HG03575 (cell line): ENCODE results near the gene OR1Q1.
"Not testable (repeated sequence)": the region's sequence is repeated elsewhere in the genome, so short reads cannot be mapped to it uniquely, and the experiment has no call there.

Experiments used
- ATAC-seq: cut with Tn5 transposase; IDR thresholded peaks from one replicate; pipeline ENCODE4 v1.9.1; 2021; ENCODE audit not compliant: unreplicated experiment, insufficient number of reproducible peaks, low FRiP score; ENCODE audit errors: extremely low read depth

OR1Q1 gene, protein sequence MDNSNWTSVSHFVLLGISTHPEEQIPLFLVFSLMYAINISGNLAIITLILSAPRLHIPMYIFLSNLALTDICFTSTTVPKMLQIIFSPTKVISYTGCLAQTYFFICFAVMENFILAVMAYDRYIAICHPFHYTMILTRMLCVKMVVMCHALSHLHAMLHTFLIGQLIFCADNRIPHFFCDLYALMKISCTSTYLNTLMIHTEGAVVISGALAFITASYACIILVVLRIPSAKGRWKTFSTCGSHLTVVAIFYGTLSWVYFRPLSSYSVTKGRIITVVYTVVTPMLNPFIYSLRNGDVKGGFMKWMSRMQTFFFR

DNA sequence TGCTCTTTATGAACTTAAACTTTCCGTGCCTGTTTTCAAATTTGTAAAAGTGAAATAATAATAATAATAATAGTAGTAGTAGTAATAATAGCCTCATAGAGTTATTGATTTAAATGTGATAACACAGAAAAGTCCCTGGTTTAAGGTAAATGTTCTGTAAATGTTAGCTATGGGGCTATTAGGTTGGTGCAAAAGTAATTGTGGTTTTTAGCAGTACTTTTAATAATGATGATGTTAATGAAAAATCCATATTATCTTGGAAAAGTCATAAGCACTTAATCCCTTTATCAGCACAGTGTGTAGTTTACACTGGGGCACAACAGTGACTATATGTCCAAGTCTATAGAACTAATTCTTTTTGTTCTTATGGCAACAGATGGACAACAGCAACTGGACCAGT, at the start of gene OR1Q1:
Gene OR1Q1, plus strand, starts transcription at position 377 of the 400 bp plus-strand sequence. Its CDS starts 0 bp downstream, at position 377.
- ATAC-seq = no peak

DNA sequence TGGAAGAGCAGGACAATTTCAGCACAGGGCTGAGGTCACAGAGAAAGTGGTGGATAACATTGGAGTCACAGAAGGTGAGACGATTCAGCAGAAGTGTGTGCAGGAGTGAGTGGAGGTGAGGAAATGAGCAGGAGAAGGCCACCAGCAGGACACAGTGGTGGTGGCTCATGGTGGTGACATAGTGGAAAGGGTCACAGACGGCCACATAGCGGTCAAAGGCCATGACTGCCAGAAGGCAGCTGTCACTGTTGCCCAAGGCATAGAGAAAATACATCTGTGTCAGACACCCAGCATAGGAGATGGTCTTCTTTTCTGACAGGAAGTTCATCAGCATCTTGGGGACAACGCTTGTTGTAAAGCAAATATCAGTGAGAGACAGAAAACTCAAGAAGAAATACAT, 46.6 kb upstream of the OR1Q1 start:
- ATAC-seq = no peak

DNA sequence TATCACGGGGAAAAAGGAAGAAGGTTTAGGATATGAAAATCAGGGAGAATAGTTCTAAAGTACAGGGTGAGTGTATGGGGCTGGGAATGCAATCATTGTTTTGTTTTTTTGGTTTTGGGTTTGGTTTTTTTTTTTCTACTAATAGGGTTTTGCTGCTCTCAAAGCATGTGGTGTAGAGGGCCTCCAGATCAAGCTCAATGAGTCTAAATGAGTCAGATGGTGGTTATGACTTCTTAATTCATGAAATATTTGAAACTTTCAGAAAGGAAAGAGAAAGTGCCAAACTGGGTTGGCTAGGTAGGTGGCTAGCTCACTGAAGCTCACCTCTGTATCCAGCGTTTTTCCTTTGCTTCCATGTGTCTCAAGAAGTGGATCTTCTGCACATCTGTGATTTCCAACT, 42.1 kb upstream of the OR1Q1 start:
- no peak for ATAC-seq

DNA sequence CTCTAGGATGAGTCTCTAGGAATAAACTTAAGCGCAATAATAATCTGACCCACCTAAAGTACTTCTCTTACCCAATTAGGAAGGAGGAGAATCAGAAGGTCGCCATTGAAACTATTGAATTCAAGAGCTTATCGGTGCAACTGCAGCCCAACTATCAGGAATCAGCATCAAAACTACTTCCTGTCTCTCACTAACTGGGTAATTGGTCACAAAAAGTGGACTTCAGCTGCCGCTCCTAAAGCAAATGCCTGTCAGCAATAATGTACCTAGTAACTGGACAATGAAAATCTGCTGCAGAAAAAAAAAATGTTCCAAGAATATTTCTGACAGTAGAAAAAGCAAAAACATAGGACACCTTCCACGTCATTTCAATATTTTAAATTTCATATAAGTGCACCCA, 34.7 kb upstream of the OR1Q1 start:
- no peak for ATAC-seq

DNA sequence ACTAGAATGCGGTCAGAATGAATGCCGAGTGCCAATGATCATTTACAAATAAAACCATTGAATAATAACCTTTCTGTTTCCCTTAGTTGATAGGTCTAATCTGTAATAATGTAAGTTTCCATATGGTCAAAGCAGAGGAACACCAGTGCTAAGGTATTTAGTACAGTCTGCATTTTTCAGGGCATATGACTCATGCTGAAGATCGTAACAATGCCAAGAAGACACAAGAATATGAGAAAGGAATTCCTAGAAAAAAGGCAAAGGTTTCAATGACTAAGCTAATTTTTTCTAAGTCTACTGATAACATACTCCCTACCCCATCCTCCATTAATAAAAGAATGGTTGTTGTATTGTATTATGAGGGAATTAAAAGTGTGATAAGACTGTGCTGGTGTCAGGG, 34.2 kb upstream of the OR1Q1 start:
- no peak for ATAC-seq

DNA sequence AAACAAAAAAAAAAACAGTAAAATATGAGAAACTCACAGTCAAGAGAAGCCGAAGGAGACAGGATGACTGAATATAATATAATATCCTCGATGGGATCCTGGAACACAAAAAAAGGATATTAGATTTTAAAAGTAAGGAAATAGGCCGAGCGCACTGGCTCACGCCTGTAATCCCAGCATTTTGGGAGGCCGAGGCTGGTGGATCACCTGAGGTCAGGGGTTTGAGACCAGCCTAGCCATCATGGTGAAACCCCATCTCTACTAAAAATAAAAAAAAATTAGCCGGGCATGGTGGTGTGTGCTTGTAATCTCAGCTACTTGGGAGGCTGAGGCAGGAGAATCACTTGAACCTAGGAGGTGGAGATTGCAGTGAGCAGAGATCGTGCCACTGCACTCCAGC, 31.3 kb upstream of the OR1Q1 start, which contains the start of gene OR1L8:
Gene OR1L8, minus strand, starts transcription at position 101 of the 400 bp plus-strand sequence. CDS start 14,907 bp downstream, outside the sequence.
- not testable (repeated sequence) for ATAC-seq

DNA sequence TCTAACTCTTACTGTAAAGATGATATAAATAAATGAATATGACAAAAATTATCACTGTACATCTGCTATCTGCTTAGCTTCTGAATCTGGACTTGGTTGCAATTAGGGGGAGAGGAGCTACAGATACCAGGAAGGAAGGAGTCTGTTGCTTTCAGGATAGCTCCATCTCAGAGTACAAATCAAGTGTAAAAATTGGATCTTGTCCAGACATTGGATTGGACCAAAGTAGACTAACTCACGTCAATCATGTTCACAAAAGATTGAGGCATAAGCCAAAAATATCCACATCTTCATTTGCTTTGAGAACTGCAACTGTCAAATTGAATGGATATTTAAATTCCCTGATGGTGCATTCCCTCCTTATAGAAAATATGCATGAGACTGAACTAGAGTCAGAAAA, 8.8 kb upstream of the OR1Q1 start:
- ATAC-seq = no peak

DNA sequence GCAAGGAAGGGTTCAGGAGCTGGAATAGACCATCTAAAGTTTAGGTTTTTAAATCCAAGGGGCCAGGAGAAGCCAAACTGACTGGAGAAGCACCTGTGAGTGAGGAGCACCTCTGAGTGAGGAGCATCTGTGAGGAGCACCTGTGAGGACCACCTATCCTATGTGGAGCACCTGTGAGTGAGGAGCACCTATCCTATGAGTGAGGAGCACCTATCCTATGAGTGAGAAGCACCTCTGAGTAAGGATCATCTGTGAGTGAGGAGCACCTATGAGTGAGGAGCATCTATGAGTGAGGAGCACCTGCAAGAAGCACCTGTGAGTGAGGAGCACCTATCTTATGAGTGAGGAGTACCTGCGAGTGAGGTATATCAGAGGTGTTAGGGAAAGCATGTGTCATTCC, 8.0 kb upstream of the OR1Q1 start:
- ATAC-seq = no peak

DNA sequence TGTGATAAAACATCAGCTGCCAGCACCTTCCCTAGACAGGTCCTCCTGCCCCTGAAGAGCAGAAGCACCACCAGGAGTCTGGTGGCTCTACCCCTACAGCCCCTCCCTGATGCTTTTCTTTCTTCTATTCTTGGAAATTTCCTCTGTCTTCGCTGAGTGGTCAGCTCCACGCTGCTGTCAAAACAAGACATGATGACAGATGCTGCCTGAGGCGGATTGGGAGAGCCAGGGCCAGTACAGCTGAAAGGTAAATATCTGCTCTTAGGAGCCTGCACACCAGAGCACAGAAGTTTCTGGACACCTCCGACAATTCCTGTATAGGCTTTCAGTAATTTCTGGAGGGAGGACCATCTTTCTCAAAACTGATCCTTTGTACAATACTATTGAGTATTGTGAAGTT, 4.7 kb upstream of the OR1Q1 start:
- ATAC-seq = no peak

DNA sequence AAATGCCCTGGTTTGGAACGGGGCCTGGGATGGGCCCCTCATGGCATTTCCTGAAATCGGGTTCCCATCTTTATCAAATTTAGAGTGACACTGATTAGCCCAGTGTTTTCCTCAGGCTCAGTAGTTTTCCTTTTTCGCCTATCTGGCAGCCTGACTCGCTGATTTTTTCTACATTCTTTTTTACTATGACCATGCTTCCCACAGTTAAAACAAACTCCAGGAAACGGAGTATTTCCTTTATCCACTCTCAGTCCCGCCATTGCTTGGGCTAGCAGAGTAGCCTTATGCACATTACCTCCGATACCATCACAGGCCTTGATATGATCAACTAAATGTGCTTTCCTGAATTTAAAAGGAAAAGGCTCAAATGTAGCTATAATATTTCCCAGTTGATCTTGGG, 5.5 kb downstream of the OR1Q1 start:
- no peak for ATAC-seq

DNA sequence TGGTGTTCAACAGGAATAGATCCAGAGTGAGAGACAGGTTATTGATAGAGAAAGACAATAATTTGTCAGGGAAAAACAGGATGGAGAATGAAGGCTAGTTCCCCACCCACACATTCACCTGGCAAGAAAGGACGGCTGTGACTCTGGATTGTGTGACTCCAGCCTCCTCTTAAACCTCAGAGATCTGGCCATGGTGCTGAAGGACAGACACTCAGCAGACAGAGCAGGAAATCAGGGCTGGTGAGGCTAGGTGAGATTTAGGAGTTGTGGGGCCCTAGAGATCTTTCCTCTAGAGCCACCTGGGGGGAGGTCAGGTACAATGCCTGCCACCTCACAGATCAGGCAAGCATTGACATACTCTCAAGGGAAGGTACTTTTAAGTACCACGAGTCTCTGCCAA, 27.7 kb downstream of the OR1Q1 start:
- no peak for ATAC-seq

DNA sequence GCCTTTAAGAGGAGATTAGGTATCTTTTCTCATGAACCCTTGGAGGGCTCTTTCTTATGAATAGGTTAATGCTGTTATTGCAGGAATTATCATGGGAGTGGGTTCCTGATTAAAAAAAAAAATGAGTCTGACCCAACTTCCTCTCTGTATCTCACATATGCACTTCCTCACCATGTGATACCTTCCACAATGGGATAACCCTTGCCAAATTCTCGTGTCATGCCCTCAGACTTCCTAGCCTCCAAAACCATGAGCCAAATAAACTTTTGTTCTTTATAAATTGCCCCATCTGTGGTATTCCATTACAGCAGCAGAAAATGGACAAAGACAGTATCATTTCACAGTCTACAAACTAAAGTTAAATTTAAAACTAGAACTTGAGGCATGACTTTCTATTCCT, 41.8 kb downstream of the OR1Q1 start:
- no peak for ATAC-seq

DNA sequence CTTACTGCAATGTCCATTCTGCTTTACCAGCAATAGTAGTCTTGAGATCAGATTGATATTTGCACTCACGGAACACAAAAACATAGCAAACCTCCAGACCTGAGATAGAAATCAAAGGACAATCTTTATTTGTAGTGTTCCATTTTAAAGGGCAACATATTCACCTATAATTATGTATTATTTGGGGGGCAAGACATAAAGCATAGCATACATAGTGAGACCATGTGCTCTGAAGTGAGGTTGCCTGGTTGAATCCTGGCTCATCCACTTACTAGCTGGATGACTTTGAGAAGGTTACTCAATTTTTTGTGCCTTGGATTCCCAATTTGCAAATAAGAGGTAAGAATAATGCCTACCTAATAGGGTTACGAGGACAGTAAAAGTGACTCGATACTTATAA, 43.0 kb downstream of the OR1Q1 start, which contains the start of gene OR1B1:
Gene OR1B1, minus strand, starts transcription at position 101 of the 400 bp plus-strand sequence.
- ATAC-seq = no peak

DNA sequence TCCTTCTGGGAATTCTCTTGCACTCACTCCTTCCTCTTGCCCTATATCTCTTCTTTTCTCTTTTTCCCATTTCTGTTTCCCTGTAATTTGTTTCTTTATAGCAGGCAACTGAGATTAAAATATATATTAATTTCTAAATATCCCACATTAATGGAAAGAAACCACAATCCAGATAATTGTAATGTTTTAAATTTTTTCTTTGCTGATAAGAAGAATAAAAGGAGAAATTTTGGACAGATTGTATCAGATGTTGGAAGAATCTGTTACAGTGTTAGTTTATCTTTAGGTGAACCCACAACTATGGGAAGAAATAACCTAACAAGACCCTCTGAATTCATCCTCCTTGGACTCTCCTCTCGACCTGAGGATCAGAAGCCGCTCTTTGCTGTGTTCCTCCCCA, 46.9 kb downstream of the OR1Q1 start, which contains the start of gene OR1L1:
Gene OR1L1, plus strand, starts transcription at position 301 of the 400 bp plus-strand sequence. Its CDS starts 0 bp downstream, at position 301.
- no peak for ATAC-seq
